GM18951 (cell line): ENCODE results near the gene TJP2.

ENCODE experiments used
- POLR2A ChIP-seq: IDR thresholded peaks from 4 replicates; pipeline ENCODE4 v1.6.1; 2011; ENCODE audit warnings: mild to moderate bottlenecking; ENCODE audit not compliant: insufficient read length, insufficient read depth; ENCODE audit errors: extremely low read depth
- in situ Hi-C: fragments of 300-500 bp; cut with MboI; formaldehyde crosslinking; loops from one replicate; pipeline ENCODE4 v1.12.0; 2022; ENCODE audit warnings: low sequenced_read_pairs, mixed read lengths, inconsistent platforms; ENCODE audit not compliant: unreplicated experiment

Gene TJP2

GRCh38 chr9:69190086-69190862 is 16.2 kb downstream of the TJP2 start:
- in situ Hi-C loops, result loop anchor here (10.0 kb wide), 1 partner anchor 135 kb away; no protein-coding TSS in a partner anchor

GRCh38 chr9:69190863-69191181 is 16.7 kb downstream of the TJP2 start:
- in situ Hi-C loops, result loop anchor here (10.0 kb wide), 1 partner anchor 136 kb away; no protein-coding TSS in a partner anchor
- TF ChIP-seq POLR2A, result no peak

More at GRCh38 chr9:69190086-69190862, 16.2 kb downstream of the TJP2 start:
- no peak for TF ChIP-seq POLR2A

- no peak for TF ChIP-seq POLR2A
- in situ Hi-C loops, result loop anchor here (10.0 kb wide), 1 partner anchor 136 kb away; no protein-coding TSS in a partner anchor
These were observed 17.2 kb downstream of the TJP2 start for GRCh38 chr9:69191231-69191630.

- in situ Hi-C loops, result loop anchor here (10.0 kb wide), 1 partner anchor 137 kb away; no protein-coding TSS in a partner anchor
- no peak for TF ChIP-seq POLR2A
These were observed 18.1 kb downstream of the TJP2 start for GRCh38 chr9:69192214-69192613.

- no peak for TF ChIP-seq POLR2A
- in situ Hi-C loops, result loop anchor here (10.0 kb wide), 1 partner anchor 139 kb away; no protein-coding TSS in a partner anchor
These were observed 19.6 kb downstream of the TJP2 start for GRCh38 chr9:69193685-69194032.

GRCh38 chr9:69194702-69195418 is 20.8 kb downstream of the TJP2 start:
- in situ Hi-C loops, result loop anchor here (10.0 kb wide), 1 partner anchor 140 kb away; no protein-coding TSS in a partner anchor

GRCh38 chr9:69195668-69196067 is 21.6 kb downstream of the TJP2 start:
- TF ChIP-seq POLR2A, result no peak
- in situ Hi-C loops, result loop anchor here (10.0 kb wide), 1 partner anchor 141 kb away; no protein-coding TSS in a partner anchor

More at GRCh38 chr9:69194702-69195418, 20.8 kb downstream of the TJP2 start:
- no peak for TF ChIP-seq POLR2A

GRCh38 chr9:69197687-69198086 is 23.6 kb downstream of the TJP2 start:
- in situ Hi-C loops, result loop anchor here (10.0 kb wide), 1 partner anchor 143 kb away; no protein-coding TSS in a partner anchor
- no peak for TF ChIP-seq POLR2A

- in situ Hi-C loops, result loop anchor here (10.0 kb wide), 1 partner anchor 144 kb away; no protein-coding TSS in a partner anchor
- no peak for TF ChIP-seq POLR2A
These were observed 24.6 kb downstream of the TJP2 start for GRCh38 chr9:69198521-69199220.

GRCh38 chr9:69199769-69200470 is 25.8 kb downstream of the TJP2 start:
- TF ChIP-seq POLR2A, result no peak
- in situ Hi-C loops, result loop anchor here (10.0 kb wide), 1 partner anchor 145 kb away; no protein-coding TSS in a partner anchor

- in situ Hi-C loops, result no loop called here
- no peak for TF ChIP-seq POLR2A
These were observed 28.5 kb downstream of the TJP2 start for GRCh38 chr9:69202556-69202955.

GRCh38 chr9:69204326-69204725 is 30.2 kb downstream of the TJP2 start:
- in situ Hi-C loops, result no loop called here
- TF ChIP-seq POLR2A, result no peak
